ENCODE results near the gene HCFC1.

HCFC1 gene

DNA sequence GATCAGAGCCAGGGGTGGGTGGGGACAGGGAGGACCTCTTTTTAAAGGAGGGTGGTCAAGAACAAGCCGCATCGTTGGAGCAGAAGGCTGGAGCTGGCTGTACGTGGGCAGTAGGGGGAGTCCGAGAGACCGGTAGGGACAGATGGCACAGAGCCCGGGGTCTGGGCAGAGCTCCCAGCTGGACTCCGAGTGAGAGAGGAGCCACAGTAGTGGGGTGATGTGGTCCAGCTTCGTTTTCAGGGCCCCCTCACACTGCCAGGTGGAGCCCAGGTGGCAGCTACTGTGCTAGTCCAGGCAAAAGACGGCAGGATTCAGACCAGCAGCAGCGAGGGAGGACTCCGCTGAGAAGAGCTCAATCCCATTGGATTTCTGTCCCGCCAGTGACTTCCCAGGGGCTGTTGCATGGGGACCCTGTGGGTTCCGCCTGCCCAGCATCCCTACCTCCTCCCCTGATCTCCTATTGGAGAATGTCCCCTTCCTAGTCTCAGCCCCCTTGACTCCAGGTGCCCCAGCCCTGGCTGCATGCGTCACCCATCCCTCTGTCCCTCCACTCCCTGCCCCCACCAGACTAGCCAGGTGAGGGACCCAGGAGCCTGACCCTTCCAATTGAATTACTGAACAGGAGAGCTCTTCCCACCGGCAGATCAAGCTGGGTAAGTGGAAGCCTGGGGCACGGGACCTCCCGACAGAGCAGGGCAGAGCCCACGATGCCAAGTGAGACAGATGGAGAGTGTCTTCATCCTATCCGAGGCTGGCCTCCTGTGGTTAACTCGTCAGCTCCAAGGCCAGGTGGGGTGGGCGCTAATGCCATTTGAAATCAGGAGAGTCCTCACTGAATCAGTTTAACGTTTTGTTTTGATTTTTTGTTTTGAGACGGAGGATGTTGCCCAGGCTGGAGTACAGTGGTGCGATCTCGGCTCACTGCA, 48.4 kb downstream of the HCFC1 start:
- peak; percentile 69 for DNase-seq (ENCODE audit: low spot score)

DNA sequence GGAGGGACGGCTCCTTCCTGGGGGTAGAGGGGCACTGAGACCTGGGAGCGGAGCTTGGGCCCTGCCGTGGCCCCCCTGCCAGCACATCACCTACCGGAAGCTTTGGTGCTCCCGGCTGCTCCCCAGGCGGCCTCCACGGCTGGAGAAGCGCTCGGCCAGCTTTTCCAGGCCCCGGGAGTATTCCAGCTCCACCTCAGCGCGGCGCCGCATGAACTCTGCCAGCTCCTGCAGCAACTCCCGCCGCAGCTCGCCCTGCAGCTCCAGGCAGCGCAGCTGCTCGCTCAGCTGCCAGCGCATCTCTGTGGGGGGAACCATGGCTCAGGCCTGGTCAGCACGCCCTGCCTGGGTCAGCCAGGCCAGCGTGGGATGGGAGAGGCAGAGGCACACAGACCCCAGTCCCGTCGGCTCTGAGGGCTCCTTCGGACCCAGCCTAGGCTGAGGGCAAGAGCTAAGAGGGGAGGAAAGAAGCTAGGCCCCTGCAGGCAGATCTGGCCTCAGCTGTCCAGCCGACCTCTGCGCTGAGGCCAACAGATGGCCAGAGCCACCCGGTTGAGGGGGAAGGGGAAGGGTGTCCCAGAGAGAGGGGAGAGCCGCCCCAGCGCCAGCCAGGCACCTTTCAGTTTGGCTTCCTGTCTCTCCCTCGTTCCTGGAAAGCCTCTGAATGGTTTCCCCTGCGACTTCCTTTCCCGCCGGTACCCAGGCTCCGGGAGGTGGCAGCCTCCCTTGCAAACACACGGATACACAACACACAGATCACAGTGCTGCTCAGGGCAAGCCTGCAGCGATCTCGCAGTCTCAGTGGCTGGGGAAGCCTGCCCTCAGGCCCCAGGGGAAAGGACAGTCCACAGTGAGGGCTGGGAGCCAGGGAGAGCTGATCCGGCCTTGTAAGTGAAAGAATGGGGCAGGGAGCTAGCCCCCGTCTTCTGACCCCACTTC, 49.8 kb downstream of the HCFC1 start:
- no peak for DNase-seq (ENCODE audit: low spot score)

DNA sequence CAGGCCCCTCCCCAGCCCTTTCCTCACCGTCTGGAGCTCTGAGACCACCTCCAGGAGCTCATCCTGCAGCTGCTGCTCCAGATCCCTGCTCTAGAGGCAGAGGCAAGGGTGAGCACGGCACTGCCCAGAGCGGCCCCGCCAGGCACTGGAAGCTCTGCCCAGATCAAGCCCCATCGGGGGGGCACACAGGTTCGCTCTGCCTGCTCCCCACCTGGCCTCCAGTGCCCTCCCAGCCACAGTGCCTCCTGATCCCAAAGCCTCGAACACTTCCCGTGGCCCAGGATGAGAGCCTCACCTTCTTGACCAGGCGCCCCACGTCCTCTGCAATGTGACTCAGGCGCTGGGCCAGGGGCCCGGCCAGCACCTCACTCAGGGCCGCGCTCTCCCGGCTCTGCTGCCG, 50.5 kb downstream of the HCFC1 start:
- DNase-seq (ENCODE audit: low spot score), result no peak

DNA sequence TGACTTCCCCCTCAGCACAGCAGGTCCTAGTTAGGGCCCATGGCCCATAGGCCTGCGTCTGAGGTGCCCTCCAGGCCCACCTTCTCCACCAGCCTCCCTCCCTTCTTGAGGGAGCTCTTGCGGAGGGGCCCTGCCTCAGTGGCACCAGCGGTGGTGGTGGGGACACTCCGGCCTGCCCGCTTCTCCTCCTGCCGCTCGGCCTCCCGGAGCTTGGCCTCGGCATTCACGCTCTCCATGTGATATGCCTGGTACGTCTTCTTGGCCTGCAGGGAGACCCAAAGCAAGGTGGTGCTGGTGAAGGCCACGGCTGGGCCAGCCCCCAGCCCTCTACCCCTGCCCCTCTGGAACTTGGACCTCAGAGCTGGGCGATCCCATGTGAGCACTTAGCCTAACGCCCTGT, 51.1 kb downstream of the HCFC1 start:
- no peak for DNase-seq (ENCODE audit: low spot score)

DNA sequence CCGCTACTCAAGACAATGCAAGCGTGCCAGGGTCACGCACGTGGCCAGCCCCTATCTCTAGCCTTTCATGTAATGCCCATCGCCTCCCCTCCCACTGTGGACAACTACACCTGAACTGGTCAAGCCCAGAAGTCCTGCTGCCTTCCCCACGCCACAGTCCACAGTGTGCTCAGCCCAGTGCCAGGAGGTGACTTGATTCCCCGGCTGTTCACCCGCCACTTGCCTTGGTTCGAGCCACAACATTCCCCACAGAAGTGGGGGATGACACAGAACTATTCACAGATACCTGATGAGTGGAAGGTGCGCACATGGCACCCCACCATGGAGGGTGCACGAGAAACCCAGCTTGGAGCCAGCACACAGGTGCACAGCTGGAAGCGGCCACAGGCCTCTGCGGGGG, 52.3 kb downstream of the HCFC1 start:
- DNase-seq (ENCODE audit: low spot score), result no peak

DNA sequence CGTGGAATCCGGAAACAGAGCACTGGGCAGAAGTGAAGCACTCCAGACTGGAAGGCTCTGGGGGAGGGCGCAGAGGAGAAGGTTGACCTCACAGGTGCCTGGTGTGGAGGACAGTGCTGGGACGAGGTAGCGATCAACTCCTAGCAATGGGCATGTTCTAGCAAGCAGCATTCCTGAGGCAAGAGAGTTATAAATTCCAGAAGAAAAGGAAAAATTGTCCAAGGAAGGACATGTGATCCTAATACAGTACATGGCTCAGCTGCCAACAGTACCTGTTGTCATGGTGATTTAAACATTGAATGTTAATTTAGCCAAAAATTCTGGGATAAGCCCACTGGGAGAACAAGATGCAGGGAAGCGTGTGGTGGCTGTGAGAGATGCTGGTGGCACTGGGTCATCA, 53.7 kb downstream of the HCFC1 start:
- DNase-seq (ENCODE audit: low spot score), result no peak

DNA sequence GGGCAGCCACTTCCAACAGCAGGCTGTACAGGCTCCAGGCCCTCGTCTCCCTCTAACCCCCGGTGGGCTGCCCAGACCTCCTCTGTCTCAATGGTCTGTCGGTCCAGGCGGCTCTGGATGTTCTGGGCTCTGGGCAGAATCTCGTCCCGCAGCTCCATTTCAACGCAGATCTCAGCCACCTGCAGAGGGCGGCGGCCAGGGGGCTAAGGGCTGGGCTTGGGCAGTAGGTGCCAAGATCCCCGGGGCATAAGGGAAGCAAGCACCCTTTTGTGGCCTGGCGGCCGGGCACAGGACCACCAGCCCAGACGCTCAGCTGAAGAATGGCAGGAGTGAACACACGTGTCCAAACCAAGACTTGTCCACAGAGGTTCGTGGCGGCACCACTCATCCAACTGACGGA, 57.9 kb downstream of the HCFC1 start:
- no peak for DNase-seq (ENCODE audit: low spot score)

DNA sequence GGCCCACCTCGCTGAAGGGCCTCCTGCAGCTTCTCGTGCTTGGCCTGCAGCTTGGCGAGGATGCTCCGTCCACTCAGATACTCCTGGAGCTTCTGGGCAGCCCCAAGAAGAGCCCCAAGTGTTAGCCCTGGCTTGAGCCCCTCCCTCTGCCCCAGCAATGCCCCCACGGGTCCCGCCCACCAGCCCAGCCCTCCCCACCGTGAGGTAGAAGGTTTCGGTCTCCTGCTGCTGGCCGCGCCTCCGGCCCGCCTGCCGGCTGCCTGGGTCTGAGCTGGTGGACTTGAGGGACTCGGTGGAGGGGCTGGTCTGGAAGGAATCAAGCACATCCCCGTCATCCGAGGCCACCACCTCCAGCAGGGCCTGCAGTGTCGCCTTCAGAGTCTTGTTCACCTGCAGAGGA, 58.4 kb downstream of the HCFC1 start:
- no peak for DNase-seq (ENCODE audit: low spot score)

DNA sequence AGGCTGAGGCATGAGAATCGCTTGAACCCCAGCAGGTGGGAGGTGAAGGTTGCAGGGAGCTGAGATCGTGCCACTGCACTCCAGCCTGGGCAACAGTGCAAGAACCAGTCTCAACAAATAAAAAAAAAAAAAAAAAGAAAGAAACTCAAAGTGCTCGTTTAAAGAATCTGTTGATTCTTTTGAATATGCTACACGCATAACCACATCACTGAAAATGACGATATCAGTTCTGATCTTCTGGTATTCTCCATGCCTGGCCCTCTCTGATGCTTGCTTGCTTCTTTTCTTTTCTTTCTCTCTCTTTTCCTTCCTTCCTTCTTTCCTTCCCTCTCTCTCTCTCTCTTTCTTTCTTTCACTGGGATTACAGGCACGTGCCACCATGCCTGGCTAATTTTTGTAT, 59.8 kb downstream of the HCFC1 start:
- no peak for DNase-seq (ENCODE audit: low spot score)

DNA sequence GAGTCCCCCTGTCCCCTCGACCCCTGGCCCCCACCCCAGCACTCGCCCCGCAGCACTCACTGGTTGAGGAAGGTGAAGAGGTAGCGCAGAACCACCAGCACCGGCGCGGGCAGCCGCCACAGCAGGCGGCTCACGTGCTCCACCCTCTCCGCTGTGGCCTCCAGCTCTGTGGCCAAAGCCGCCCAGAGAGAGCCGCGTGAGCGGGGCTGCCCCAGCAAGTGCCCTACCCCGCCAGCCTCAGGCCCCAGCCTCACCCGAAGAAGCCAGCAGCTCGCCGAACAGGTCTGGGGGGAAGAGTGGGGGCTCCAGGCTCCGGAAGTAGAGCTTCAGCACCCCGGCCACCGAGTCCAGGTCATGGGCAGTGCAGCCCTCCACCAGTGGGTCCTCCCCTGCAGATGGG, 61.2 kb downstream of the HCFC1 start:
- DNase-seq (ENCODE audit: low spot score), result no peak

DNA sequence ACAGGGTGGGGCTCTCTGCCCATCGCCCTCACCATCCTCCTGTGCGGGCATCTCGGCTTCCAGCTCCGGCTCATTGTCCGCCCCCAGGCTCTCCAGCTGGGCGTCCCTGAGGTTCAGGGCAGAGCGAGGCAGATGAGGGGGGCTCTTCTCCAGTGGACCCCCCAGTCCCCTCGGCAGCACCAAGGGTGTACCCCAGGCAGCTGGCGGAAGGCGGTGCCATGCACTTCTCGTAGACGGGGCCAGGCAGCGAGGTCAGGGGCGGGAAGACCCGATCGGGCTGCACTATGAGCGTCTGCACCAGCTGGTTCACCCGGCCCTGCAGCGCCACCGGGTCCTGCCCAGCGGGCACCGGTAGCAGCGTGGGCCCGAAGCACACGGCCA, 61.6 kb downstream of the HCFC1 start:
- no peak for DNase-seq (ENCODE audit: low spot score)

DNA sequence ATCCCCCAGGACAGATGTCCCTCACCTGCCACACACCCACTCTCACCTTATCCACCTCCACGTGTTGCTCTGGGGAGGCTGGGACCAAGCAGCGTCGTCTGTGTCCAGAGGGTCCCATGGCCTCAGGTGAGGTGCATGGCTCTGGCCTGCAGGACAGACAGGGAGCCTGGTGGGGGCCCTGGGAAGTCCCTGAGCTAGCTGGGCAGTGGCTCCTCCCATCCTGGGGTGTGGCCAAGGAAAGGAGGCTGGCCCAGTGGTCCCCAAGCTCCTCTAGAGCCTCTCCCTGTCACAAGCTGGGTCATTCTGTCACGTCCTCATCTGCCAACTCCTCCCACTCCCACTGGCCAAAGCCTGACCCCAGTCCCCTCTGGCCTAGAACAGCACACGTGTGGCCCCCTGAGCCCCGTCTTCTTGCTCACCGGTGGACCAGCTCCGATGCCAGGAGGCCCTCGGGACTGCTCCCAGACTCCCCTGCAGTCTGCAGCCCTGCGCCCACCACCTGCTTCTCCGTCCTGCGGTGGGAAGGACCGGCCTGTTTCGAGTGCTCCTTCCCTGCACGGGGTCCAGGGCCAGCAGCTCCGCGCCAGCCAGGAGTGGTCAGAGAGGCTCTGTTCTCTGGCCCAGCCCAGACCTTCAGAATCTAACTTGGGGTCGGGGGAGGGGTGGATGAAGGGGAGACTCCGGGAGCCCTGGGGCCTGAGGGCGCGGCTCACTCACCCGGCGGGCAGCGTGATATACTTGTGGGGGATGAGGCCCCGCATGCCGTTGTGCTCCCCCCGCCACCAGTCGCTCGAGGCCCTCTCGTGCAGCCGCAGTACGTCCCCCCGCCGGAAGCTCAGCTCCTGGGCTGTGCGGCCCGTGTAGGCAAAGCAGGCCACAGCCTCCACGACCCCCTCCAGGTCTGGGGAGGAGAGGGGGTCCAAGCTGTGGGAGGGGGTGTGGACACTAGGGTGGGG, 62.3 kb downstream of the HCFC1 start:
- DNase-seq (ENCODE audit: low spot score), result no peak

DNA sequence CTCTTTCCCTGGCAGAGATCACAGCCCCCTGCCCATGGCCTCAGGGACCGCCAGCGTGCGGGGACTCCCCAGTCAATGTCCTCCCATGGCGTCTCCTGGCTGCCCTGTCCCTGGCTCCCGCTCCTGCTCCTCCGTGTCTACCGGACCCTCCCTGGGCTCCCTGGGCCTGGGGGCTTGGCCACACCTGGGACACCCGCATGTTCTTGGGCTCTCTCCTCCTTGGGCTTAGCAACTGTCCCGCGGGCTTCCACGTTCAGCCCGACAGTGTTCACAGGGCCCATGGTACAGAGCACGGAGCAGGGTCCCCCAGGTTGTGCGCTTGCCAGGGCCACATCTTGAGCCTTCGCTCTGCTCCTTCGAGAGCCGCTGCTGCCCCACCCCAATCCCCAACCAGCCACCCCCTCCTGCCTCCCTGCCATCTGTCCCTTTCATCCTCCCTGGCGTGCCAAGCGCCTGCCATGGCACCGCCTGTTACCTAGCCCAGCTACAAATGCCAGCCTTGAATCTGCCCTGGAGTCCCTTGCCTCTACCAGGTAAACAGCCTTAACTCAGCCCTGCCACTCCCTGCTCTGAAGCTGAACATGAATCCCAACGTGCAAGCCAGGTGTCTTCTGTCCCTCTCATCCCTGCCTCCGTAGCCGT, 63.3 kb downstream of the HCFC1 start:
- no peak for DNase-seq (ENCODE audit: low spot score)

DNA sequence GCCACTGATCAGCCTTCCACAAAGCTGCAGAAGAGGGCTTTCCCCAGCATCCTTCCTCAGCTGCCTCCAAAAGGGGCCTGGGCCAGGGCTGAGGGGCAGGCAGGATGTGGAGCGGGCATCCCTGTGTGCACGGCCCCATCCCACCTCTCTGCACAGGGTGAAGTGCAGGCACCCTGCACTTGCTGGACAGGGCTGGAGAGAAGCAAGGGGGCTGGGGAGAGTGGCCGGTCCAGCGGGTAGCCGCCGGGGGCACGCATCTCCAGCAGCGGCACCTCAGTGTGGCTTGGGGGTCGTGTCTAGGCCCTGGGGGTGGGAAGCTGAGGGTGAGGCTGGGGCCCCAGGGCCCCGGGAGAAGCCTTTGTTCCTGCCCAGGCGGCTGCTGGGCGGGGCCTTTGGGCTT, 64.2 kb downstream of the HCFC1 start:
- DNase-seq (ENCODE audit: low spot score), result no peak

DNA sequence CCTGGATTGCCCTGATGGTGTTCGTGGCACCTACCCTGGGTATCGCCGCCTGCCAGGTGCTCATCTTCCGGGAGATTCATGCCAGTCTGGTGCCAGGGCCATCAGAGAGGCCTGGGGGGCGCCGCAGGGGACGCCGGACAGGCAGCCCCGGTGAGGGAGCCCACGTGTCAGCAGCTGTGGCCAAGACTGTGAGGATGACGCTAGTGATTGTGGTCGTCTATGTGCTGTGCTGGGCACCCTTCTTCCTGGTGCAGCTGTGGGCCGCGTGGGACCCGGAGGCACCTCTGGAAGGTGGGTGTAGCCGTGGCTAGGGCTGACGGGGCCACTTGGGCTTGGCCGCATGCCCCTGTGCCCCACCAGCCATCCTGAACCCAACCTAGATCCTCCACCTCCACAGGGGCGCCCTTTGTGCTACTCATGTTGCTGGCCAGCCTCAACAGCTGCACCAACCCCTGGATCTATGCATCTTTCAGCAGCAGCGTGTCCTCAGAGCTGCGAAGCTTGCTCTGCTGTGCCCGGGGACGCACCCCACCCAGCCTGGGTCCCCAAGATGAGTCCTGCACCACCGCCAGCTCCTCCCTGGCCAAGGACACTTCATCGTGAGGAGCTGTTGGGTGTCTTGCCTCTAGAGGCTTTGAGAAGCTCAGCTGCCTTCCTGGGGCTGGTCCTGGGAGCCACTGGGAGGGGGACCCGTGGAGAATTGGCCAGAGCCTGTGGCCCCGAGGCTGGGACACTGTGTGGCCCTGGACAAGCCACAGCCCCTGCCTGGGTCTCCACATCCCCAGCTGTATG, 65.3 kb downstream of the HCFC1 start:
- DNase-seq (ENCODE audit: low spot score), result no peak

DNA sequence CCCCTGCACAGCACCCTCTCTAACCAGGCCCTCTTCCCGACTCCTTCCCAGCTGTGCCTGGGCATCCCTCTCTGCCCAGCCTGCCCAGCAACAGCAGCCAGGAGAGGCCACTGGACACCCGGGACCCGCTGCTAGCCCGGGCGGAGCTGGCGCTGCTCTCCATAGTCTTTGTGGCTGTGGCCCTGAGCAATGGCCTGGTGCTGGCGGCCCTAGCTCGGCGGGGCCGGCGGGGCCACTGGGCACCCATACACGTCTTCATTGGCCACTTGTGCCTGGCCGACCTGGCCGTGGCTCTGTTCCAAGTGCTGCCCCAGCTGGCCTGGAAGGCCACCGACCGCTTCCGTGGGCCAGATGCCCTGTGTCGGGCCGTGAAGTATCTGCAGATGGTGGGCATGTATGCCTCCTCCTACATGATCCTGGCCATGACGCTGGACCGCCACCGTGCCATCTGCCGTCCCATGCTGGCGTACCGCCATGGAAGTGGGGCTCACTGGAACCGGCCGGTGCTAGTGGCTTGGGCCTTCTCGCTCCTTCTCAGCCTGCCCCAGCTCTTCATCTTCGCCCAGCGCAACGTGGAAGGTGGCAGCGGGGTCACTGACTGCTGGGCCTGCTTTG, 66.0 kb downstream of the HCFC1 start:
- no peak for DNase-seq (ENCODE audit: low spot score)

DNA sequence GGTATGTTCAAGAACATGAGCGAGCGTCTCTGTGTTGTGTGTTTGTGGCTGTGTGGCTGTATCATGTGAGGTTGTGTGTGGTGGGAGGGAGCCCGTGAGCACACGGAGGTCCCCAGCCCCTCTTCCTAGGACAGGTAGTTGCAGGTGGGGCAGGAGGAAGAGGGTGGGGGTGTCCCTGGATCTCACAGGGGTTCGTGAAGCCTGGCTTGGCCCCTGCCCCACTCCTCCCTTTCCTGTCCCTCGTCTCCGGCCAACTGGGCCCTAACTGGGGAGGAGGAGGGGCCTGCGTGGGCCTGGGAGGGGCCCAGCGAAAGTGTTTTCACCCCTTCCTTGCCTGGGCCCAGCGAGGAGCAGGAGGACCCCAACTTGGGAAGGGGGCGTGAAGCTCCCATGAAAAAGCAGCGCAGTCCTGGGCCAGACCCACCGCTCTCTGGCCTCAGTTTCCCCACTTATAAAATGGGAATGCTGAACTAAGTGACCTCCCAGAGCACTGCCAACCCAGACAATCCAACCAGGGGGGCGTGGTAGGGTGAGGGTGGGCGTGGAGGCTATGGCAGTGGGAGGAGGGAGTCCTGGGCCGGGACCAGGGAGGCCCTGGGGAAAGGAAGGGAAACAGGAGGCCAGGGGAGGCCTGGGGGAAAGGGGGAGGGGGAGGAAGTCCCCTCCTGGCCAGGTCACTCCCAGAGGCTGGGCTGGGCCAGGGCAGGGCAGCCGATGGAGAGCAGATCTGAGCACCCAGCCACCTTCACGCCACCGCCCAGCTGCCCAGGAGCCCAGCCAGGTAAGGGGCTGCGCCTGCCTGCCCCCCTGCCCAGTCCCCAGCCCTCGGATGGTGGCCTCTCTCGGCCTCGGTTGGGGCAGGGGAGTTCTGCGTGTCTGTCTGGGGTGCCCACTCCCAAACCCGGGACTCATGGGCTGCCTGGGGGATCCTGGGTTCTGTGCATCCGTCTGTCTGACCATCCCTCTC, 67.3 kb downstream of the HCFC1 start, which contains the start of gene AVPR2:
TSS of gene AVPR2 (plus strand) at position 683 of the 967 bp plus-strand sequence. CDS start 473 bp downstream, outside the sequence.
- DNase-seq (ENCODE audit: low spot score), result no peak

DNA sequence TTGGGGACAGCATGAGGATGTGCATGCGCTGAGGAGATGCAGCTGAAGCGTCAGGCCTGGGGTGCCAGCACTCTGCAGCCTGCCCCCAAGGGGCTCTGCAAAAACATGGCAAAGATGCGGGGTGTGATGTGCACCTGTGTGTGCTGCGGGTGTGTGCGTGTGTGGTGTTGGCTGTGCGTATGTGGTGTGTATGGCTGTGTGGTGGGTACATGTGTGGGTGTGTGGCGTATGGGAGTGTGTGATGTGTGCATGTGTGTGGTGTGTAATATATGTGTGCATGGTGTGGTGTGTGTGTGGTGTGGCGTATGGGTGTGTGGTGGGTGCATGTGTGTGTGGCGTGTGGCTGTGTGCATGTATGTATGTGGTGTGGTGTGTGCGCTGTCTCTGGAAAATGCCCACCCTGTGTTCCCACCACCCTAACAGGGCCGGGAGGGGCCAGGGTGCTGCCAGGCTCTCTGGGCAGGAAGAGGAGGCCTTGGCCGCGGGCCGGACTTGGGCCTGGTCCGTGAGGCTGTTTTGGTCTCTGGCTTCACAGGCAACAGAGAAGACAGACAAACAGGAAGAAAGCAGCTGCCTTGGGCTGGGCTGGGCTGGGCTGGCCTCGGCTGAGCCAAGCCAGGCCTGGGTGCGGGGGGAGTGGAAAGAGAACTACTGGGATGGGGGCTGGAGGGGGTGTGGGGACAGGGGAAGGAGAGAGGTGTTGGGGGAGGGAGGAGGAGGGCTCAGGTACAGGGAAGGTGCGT, 68.2 kb downstream of the HCFC1 start:
- no peak for DNase-seq (ENCODE audit: low spot score)
